ENCODE results near the gene ATP11B. TPM values are rescaled to one million over a fixed set of nuclear protein-coding genes. Genes with fewer than 3 reads are reported as not detected.
A peak's percentile ranks its signal among the peaks of the same experiment; 100 is the strongest.

Gene ATP11B
- total RNA-seq, 5 donors from 2014 or later (not counting 1 experiment from before 2014, with no cell fraction given) = 90.7 to 139 (median 98.1) TPM

GRCh38 chr3:182793663-182794454 lies 555 bp downstream of the ATP11B start:
- peak overlapping the region; percentile 95 to 96 for H3K27ac Mint-ChIP-seq
- peaks cover 3% of the 10 kb centered on the region for H3K36me3 Mint-ChIP-seq
- ChIA-PET POLR2A (interaction anchor here (0.5 to 1.1 kb wide), 6 partner anchors 27 to 1916 kb away, joined by 3 to 9 read pairs (median 3); no protein-coding TSS in a partner anchor), CTCF (interaction anchor here in 1 of 2 donors (0.5 kb wide), 1 partner anchor 765 kb away, joined by 3 read pairs; no protein-coding TSS in a partner anchor)
- peaks cover 43 to 53% (median 47%) of the 10 kb centered on the region in 3 donors for H3K4me1 Mint-ChIP-seq
- peak overlapping the region; percentile 95 to 99 (median 98) for H3K4me3 Mint-ChIP-seq
- H3K36me3 ChIP-seq (ENCODE audit: control insufficient read depth in 2 of 2, extremely low read depth in 1 of 2, insufficient read depth in 1 of 2, low read length in 1 of 2) = peaks cover 0 to 5% of the 10 kb centered on the region in 2 donors
- no peaks in the 10 kb centered on the region for H3K27me3 ChIP-seq (replicated peaks in 1 of 2; ENCODE audit: control insufficient read depth in 2 of 2, extremely low read depth in 1 of 2, insufficient read depth in 2 of 2, low read length in 1 of 2)
- H3K4me3 ChIP-seq (ENCODE audit: control insufficient read depth in 1 of 2, extremely low read depth in 1 of 2, low read length in 1 of 2) = peak overlapping the region; percentile 92
- H3K27ac ChIP-seq (ENCODE audit: low read length) = peak overlapping the region; percentile 94
- no peaks in the 10 kb centered on the region for H3K27me3 Mint-ChIP-seq
- peaks cover 15 to 34% of the 10 kb centered on the region in 2 experiments for H3K4me1 ChIP-seq (ENCODE audit: control insufficient read depth in 1 of 2, extremely low read depth in 1 of 2, insufficient read depth in 2 of 2, low read length in 2 of 2)
- WGBS (ENCODE audit: insufficient coverage) = under 1% methylated on average over 75 of the region's 86 CpGs
- H3K9me3 ChIP-seq = no peaks in the 10 kb centered on the region
- H3K9me3 Mint-ChIP-seq = no peaks in the 10 kb centered on the region
- ATAC-seq (replicated peaks in 1 of 4) (peak; percentile 32 to 47 (median 42)), DNase-seq (peak in 33 of 35 experiments; percentile 1 to 65 (median 24))

GRCh38 chr3:182794455-182795388 lies 1.4 kb downstream of the ATP11B start:
- CTCF ChIA-PET = interaction anchor here (0.7 to 1.0 kb wide), 6 partner anchors 12 to 555 kb away, joined by 3 to 5 read pairs (median 3); no protein-coding TSS in a partner anchor
- H3K4me3 ChIP-seq (ENCODE audit: control insufficient read depth in 1 of 2, extremely low read depth in 1 of 2, low read length in 1 of 2) = peak overlapping the region; percentile 92
- ATAC-seq (replicated peaks in 1 of 4) = no peak
- H3K27me3 ChIP-seq (replicated peaks in 1 of 2; ENCODE audit: control insufficient read depth in 2 of 2, extremely low read depth in 1 of 2, insufficient read depth in 2 of 2, low read length in 1 of 2) = no peaks in the 10 kb centered on the region
- no peaks in the 10 kb centered on the region for H3K9me3 ChIP-seq
- H3K4me3 Mint-ChIP-seq = peak overlapping the region; percentile 92 to 95 (median 94)
- no peaks in the 10 kb centered on the region for H3K9me3 Mint-ChIP-seq
- POLR2A ChIA-PET = interaction anchor here (0.6 to 1.6 kb wide), 9 partner anchors 9 to 1915 kb away, joined by 3 to 9 read pairs (median 3); no protein-coding TSS in a partner anchor
- peak in 1 of 35 experiments; percentile 27 for DNase-seq
- H3K4me1 ChIP-seq (ENCODE audit: control insufficient read depth in 1 of 2, extremely low read depth in 1 of 2, insufficient read depth in 2 of 2, low read length in 2 of 2) = peaks cover 21 to 34% of the 10 kb centered on the region in 2 experiments
- H3K4me1 Mint-ChIP-seq = peaks cover 45 to 59% (median 52%) of the 10 kb centered on the region in 3 donors
- H3K36me3 ChIP-seq (ENCODE audit: control insufficient read depth in 2 of 2, extremely low read depth in 1 of 2, insufficient read depth in 1 of 2, low read length in 1 of 2) = peaks cover 0 to 5% of the 10 kb centered on the region in 2 donors
- peak overlapping the region; percentile 95 to 96 for H3K27ac Mint-ChIP-seq
- no peaks in the 10 kb centered on the region for H3K27me3 Mint-ChIP-seq
- H3K27ac ChIP-seq (ENCODE audit: low read length) = peak overlapping the region; percentile 94
- H3K36me3 Mint-ChIP-seq = peaks cover 3% of the 10 kb centered on the region
- WGBS (ENCODE audit: insufficient coverage) = 0% methylated on average over 1 of the region's 13 CpGs

GRCh38 chr3:182795389-182795782 lies 2.1 kb downstream of the ATP11B start:
- no peaks in the 10 kb centered on the region for H3K27me3 ChIP-seq (replicated peaks in 1 of 2; ENCODE audit: control insufficient read depth in 2 of 2, extremely low read depth in 1 of 2, insufficient read depth in 2 of 2, low read length in 1 of 2)
- ChIA-PET CTCF (interaction anchor here (0.6 to 1.0 kb wide), 7 partner anchors 11 to 554 kb away, joined by 3 to 5 read pairs (median 3); no protein-coding TSS in a partner anchor), POLR2A (interaction anchor here (0.6 to 1.6 kb wide), 5 partner anchors 8 to 42 kb away, joined by 3 to 7 read pairs (median 4); no protein-coding TSS in a partner anchor)
- Mint-ChIP-seq H3K9me3 (no peaks in the 10 kb centered on the region), H3K27me3 (no peaks in the 10 kb centered on the region), H3K27ac (peak overlapping the region; percentile 95 to 96), H3K4me3 (peak overlapping the region; percentile 92 to 95 (median 94)), H3K36me3 (peaks cover 3% of the 10 kb centered on the region), H3K4me1 (peaks cover 48 to 59% (median 56%) of the 10 kb centered on the region in 3 donors)
- H3K27ac ChIP-seq (ENCODE audit: low read length) = peak overlapping the region; percentile 94
- peak; percentile 20 to 47 (median 30) for ATAC-seq (replicated peaks in 1 of 4)
- H3K4me3 ChIP-seq (ENCODE audit: control insufficient read depth in 1 of 2, extremely low read depth in 1 of 2, low read length in 1 of 2) = peak overlapping the region; percentile 92
- H3K4me1 ChIP-seq (ENCODE audit: control insufficient read depth in 1 of 2, extremely low read depth in 1 of 2, insufficient read depth in 2 of 2, low read length in 2 of 2) = peaks cover 26 to 34% of the 10 kb centered on the region in 2 experiments
- H3K36me3 ChIP-seq (ENCODE audit: control insufficient read depth in 2 of 2, extremely low read depth in 1 of 2, insufficient read depth in 1 of 2, low read length in 1 of 2) = peaks cover 0 to 5% of the 10 kb centered on the region in 2 donors
- no CpG with 5 or more reads among the region's 3 CpGs for WGBS (ENCODE audit: insufficient coverage)
- DNase-seq = peak in 31 of 35 experiments; percentile 8 to 78 (median 37)
- no peaks in the 10 kb centered on the region for H3K9me3 ChIP-seq

GRCh38 chr3:182796310-182796709 lies 3.0 kb downstream of the ATP11B start:
- Histone ChIP-seq H3K27ac (ENCODE audit: low read length) (peak overlapping the region; percentile 94), H3K27me3 (replicated peaks in 1 of 2; ENCODE audit: control insufficient read depth in 2 of 2, extremely low read depth in 1 of 2, insufficient read depth in 2 of 2, low read length in 1 of 2) (no peaks in the 10 kb centered on the region), H3K9me3 (no peaks in the 10 kb centered on the region), H3K4me1 (ENCODE audit: control insufficient read depth in 1 of 2, extremely low read depth in 1 of 2, insufficient read depth in 2 of 2, low read length in 2 of 2) (peaks cover 26 to 34% of the 10 kb centered on the region in 2 experiments), H3K36me3 (ENCODE audit: control insufficient read depth in 2 of 2, extremely low read depth in 1 of 2, insufficient read depth in 1 of 2, low read length in 1 of 2) (peaks cover 0 to 5% of the 10 kb centered on the region in 2 donors), H3K4me3 (ENCODE audit: control insufficient read depth in 1 of 2, extremely low read depth in 1 of 2, low read length in 1 of 2) (no peak overlapping the region)
- Mint-ChIP-seq H3K27ac (peak overlapping the region; percentile 40 to 50), H3K9me3 (no peaks in the 10 kb centered on the region), H3K36me3 (peaks cover 6% of the 10 kb centered on the region), H3K4me3 (peak overlapping the region in 2 of 3 donors; percentile 21 to 94), H3K4me1 (peaks cover 54 to 63% (median 62%) of the 10 kb centered on the region in 3 donors), H3K27me3 (no peaks in the 10 kb centered on the region)
- ChIA-PET POLR2A (interaction anchor here in 1 of 2 donors (0.6 to 1.5 kb wide), 4 partner anchors 8 to 1057 kb away, joined by 3 to 7 read pairs (median 4); no protein-coding TSS in a partner anchor), CTCF (no interaction called here)
- DNase-seq = no peak
- no CpG with 5 or more reads among the region's 1 CpG for WGBS (ENCODE audit: insufficient coverage)
- ATAC-seq (replicated peaks in 1 of 4) = no peak

DNA sequence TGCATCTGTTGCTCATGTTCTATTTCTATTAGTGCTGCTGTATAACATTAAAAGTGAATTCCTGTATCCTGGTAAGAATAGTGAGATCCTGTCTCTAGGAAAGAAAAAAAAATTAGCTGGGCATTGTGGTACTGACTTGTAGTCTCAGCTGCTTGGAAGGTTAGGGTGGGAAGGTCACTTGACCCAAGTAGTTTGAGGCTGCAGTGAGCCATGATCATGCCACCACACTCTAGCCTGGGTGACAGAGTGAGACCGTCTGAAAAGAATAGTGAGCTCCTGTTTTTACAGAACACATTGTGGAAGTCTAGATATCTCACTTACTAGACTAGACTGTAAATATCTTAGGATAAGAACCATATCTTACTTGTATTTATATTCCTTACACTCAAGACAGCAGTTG lies 4.6 kb downstream of the ATP11B start:
- DNase-seq (no peak), ATAC-seq (replicated peaks in 1 of 4) (no peak)
- Mint-ChIP-seq H3K27ac (peak overlapping the region; percentile 65 to 77), H3K4me1 (peaks cover 61 to 72% (median 71%) of the 10 kb centered on the region in 3 donors), H3K36me3 (peaks cover 10% of the 10 kb centered on the region), H3K27me3 (no peaks in the 10 kb centered on the region), H3K4me3 (peak overlapping the region in 1 of 3 donors; percentile 94), H3K9me3 (no peaks in the 10 kb centered on the region)
- Histone ChIP-seq H3K4me3 (ENCODE audit: control insufficient read depth in 1 of 2, extremely low read depth in 1 of 2, low read length in 1 of 2) (no peak overlapping the region), H3K27me3 (replicated peaks in 1 of 2; ENCODE audit: control insufficient read depth in 2 of 2, extremely low read depth in 1 of 2, insufficient read depth in 2 of 2, low read length in 1 of 2) (no peaks in the 10 kb centered on the region), H3K27ac (ENCODE audit: low read length) (no peak overlapping the region), H3K4me1 (ENCODE audit: control insufficient read depth in 1 of 2, extremely low read depth in 1 of 2, insufficient read depth in 2 of 2, low read length in 2 of 2) (peaks cover 22 to 36% of the 10 kb centered on the region in 2 experiments), H3K36me3 (ENCODE audit: control insufficient read depth in 2 of 2, extremely low read depth in 1 of 2, insufficient read depth in 1 of 2, low read length in 1 of 2) (peaks cover 0 to 5% of the 10 kb centered on the region in 2 donors), H3K9me3 (no peaks in the 10 kb centered on the region)
- no CpG with 5 or more reads among the region's 1 CpG for WGBS (ENCODE audit: insufficient coverage)
- ChIA-PET CTCF (no interaction called here), POLR2A (no interaction called here)
